HFF-Myc (cell line): ENCODE results near the gene AGFG1.

Source experiments
- DNase-seq: peaks from one replicate; pipeline ENCODE4 v3.0.0-alpha.2; 2011; ENCODE audit warnings: low read depth; ENCODE audit errors: extremely low read depth
- H3K4me3 ChIP-seq: replicated peaks from 2 replicates; pipeline ENCODE4 v1.5.1; 2011; ENCODE audit warnings: low read depth, mild to moderate bottlenecking, control low read depth, low read length
- TF ChIP-seq, protein P1 (sequence below): IDR thresholded peaks from 2 replicates; pipeline ENCODE4 v1.5.1; 2012; ENCODE audit warnings: mild to moderate bottlenecking, low read depth, low read length, control low read depth; ENCODE audit errors: missing control alignments

AGFG1 gene

DNA sequence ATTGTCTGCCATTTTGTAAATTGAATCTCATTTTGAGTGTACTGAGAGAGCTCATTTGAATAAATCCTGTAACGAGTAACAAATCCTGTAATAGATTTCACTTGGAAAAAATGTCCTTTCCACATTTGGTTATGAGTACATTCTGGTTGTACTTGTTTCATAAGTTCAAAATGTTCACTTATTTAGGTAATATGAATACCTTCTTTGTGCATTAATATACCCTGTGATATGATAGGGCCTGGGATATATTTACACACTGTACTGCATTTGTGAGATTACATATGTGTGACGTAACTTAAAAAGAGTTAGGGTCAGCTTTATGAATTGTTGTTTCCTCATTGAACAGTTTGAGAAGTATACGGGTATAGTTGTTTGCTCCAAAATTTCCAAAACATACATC, 16.1 kb downstream of the AGFG1 start:
- TF ChIP-seq, protein P1, sequence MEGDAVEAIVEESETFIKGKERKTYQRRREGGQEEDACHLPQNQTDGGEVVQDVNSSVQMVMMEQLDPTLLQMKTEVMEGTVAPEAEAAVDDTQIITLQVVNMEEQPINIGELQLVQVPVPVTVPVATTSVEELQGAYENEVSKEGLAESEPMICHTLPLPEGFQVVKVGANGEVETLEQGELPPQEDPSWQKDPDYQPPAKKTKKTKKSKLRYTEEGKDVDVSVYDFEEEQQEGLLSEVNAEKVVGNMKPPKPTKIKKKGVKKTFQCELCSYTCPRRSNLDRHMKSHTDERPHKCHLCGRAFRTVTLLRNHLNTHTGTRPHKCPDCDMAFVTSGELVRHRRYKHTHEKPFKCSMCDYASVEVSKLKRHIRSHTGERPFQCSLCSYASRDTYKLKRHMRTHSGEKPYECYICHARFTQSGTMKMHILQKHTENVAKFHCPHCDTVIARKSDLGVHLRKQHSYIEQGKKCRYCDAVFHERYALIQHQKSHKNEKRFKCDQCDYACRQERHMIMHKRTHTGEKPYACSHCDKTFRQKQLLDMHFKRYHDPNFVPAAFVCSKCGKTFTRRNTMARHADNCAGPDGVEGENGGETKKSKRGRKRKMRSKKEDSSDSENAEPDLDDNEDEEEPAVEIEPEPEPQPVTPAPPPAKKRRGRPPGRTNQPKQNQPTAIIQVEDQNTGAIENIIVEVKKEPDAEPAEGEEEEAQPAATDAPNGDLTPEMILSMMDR, result no peak
- DNase-seq, result no peak
- no peak overlapping the region for H3K4me3 ChIP-seq

DNA sequence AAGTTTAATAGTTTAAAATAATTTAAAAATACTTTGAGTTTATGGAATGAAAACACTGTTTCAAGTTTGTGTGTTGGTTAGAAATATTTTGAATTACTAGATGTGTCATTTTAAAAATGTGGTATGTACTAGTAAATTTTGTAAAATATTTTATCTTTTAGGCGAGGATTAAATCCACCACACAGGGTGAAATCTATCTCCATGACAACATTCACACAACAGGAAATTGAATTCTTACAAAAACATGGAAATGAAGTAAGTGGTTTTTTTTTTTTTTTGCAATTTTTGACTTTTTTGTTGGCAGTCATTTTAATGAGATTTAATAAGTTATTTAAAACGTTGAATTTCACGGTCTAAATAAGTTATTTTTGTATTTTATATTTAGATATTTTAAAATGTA, 19.4 kb downstream of the AGFG1 start:
- TF ChIP-seq, protein P1, result no peak
- no peak overlapping the region for H3K4me3 ChIP-seq
- DNase-seq, result no peak

DNA sequence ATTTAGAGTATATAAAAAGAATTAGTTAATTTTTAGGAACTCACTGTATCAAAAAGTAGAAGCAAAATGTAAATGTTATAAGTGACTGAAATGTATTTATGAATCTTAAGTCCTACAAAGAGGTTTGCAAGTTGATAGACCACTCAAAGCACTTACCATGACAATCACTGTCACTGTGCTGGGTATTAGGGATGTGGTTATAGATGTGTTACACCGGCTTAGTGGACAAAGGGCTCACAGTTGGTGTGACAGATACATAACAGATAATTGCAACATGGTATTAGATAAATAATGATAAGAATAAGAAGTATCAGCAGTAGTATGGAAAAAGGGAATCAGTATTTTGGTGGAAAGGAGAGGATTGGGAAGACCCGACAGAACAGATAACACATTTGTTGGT, 21.6 kb downstream of the AGFG1 start:
- DNase-seq, result no peak
- no peak overlapping the region for H3K4me3 ChIP-seq
- TF ChIP-seq, protein P1, result no peak

- TF ChIP-seq, protein P1, result no peak
- DNase-seq, result no peak
- no peak overlapping the region for H3K4me3 ChIP-seq
Measured at GRCh38 chr2:227497158-227497557, 25.2 kb downstream of the AGFG1 start.

DNA sequence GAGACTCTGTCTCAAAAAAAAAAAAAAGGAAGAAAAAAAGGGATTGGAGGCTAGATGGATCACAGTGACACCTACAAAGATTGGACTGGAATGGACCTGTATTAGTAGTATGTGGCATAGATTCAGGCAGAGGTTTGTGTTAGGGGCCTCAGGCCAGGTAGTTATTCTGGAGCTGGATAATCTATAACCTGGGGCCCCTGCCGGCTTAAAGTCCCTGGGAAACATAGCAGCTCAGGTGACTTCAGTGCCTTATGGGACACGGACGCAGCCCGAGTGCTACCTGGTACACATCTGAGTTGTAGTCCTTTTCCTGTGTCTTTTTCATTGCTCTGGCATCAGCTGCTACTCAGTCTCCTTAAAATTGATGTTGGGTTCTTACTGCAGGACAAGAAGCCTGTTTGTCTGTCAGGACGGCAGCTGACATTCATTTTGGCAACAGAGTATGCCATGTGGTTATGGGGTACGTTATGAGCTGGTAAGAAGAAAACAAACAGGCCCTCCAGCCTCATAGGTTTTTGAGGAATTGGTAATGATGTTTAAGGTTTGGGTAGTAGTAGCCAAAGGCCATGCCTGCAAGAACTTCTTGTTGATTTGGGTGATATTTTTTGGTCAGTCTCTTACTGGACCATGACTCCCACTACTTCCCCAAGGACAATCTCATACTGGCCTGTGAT, 27.8 kb downstream of the AGFG1 start:
- no peak overlapping the region for H3K4me3 ChIP-seq
- no peak for DNase-seq
- TF ChIP-seq, protein P1, result no peak

DNA sequence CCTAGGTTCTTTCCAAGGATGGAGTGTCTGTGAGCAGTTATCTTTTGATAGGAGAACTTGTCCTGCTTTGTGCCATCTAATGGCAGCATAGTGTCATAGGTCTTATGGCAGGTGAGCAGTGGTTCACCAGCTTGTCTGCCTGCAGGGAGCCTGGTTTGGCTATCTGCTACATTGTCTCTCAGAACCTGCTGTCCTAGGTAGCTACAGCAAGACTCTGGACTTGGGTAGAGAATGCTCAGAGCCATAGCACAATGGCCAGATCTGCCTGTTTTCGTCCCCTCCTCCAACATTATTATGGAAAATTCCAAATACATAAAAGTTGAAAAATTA, 28.3 kb downstream of the AGFG1 start:
- H3K4me3 ChIP-seq, result no peak overlapping the region
- TF ChIP-seq, protein P1, result no peak
- no peak for DNase-seq
